H1 (cell line): ENCODE results near the gene WDR53. TPM values are rescaled to one million over a fixed set of nuclear protein-coding genes. Genes with fewer than 3 reads are reported as not detected.

Experiments used
- CTCF ChIA-PET: fragments of 300-600 bp; sonication (Branson Sonifier 250); formaldehyde crosslinking; loops from one replicate; lab custom pipeline; 2021; ENCODE audit not compliant: partially characterized antibody; lab: Charles Lee
- POLR2A ChIA-PET: fragments of 300-600 bp; sonication (Branson Sonifier 250); formaldehyde crosslinking; loops from one replicate; lab custom pipeline; 2021; ENCODE audit warnings: inconsistent platforms; ENCODE audit not compliant: partially characterized antibody; lab: Charles Lee
- DNase-seq, 2 experiments: peaks; one replicate each; pipeline versions ENCODE4 v3.0.0 to v3.0.0-alpha.2; 2010 to 2022; ENCODE audit warnings: low spot score in 2 of 2, low read depth in 1 of 2, mixed read lengths in 1 of 2
- FAIRE-seq: peaks from 2 replicates; lab custom pipeline; 2011; peaks lifted over from hg19 to GRCh38; lab: Jason Lieb, UNC
- H2AFZ ChIP-seq: 2 replicates; pipeline ENCODE4 v1.8.1; 2012; ENCODE audit warnings: low read length, inconsistent platforms
- H2AK5ac ChIP-seq: 2 replicates; pipeline ENCODE4 v1.6.1; 2013; ENCODE audit warnings: low read depth, low read length
- H2BK120ac ChIP-seq: replicated peaks from 2 replicates; pipeline ENCODE3; 2013; ENCODE audit warnings: low read depth, low read length, inconsistent platforms
- H2BK12ac ChIP-seq: 2 replicates; pipeline ENCODE4 v1.6.1; 2013; ENCODE audit warnings: low read depth, low read length
- H2BK15ac ChIP-seq: 2 replicates; pipeline ENCODE4 v1.6.1; 2013; ENCODE audit warnings: low read length
- H2BK20ac ChIP-seq: 2 replicates; pipeline ENCODE4 v1.6.1; 2013; ENCODE audit warnings: low read length
- H2BK5ac ChIP-seq: 2 replicates; pipeline ENCODE4 v1.6.1; 2013; ENCODE audit warnings: low read depth, low read length
- H3K14ac ChIP-seq: 2 replicates; pipeline ENCODE4 v1.6.1; 2013; ENCODE audit warnings: inconsistent platforms; ENCODE audit not compliant: insufficient read length
- H3K18ac ChIP-seq: 2 replicates; pipeline ENCODE4 v1.6.1; 2013; ENCODE audit warnings: low read length; ENCODE audit errors: extremely low read depth
- H3K23ac ChIP-seq: 2 replicates; pipeline ENCODE4 v1.6.1; 2013; ENCODE audit warnings: inconsistent platforms; ENCODE audit not compliant: insufficient read length
- H3K23me2 ChIP-seq: 2 replicates; pipeline ENCODE4 v1.6.1; 2013; ENCODE audit warnings: low read depth, low read length
- H3K27ac ChIP-seq: 2 replicates; pipeline ENCODE4 v1.6.1; 2011; ENCODE audit warnings: low read depth, low read length, inconsistent platforms
- H3K27me3 ChIP-seq, 4 experiments: replicated peaks in 1 of 4; 1 replicate in 1 of 4; 2 replicates in 3 of 4; pipeline versions ENCODE4 v1.6.1 to v1.8.1; 2011 to 2013; ENCODE audit warnings: low read length in 3 of 4, mild to moderate bottlenecking in 3 of 4, inconsistent platforms in 2 of 4, mixed read lengths in 2 of 4, moderate library complexity in 1 of 4; ENCODE audit not compliant: control insufficient read depth in 3 of 4, insufficient read depth in 3 of 4; ENCODE audit errors: extremely low read depth in 1 of 4
- H3K36me3 ChIP-seq, 4 experiments: 2 replicates each; pipeline versions ENCODE4 v1.6.1 to v1.8.1; 2011 to 2013; ENCODE audit warnings: mild to moderate bottlenecking in 4 of 4, low read length in 3 of 4, moderate library complexity in 2 of 4, control low read depth in 1 of 4, inconsistent platforms in 1 of 4; ENCODE audit not compliant: insufficient read depth in 4 of 4, control insufficient read depth in 2 of 4
- H3K4ac ChIP-seq: replicated peaks from 2 replicates; pipeline ENCODE3; 2013; ENCODE audit warnings: low read length, low read depth, mixed read lengths, inconsistent platforms; ENCODE audit not compliant: insufficient read length
- H3K4me1 ChIP-seq, 4 experiments: replicated peaks in 1 of 4; 1 replicate in 1 of 4; 2 replicates in 3 of 4; pipeline versions ENCODE4 v1.6.1 to v1.8.1; 2011 to 2013; ENCODE audit warnings: low read length in 3 of 4, inconsistent platforms in 2 of 4, mixed read lengths in 1 of 4; ENCODE audit not compliant: insufficient read depth in 4 of 4, control insufficient read depth in 3 of 4
- H3K4me2 ChIP-seq, 2 experiments: 2 replicates each; pipeline versions ENCODE4 v1.6.1 to v1.8.1; 2011 to 2013; ENCODE audit warnings: low read depth in 2 of 2, low read length in 2 of 2, control low read depth in 1 of 2, inconsistent platforms in 1 of 2, mild to moderate bottlenecking in 1 of 2; ENCODE audit not compliant: insufficient read depth in 1 of 2
- H3K4me3 ChIP-seq, 4 experiments: fragments of 200-600, 300-600 bp in 1 of 4; sonication (generic), shearing (Covaris generic), sonication (Bioruptor Twin) in 1 of 4; 2 replicates each; pipeline versions ENCODE4 v1.5.1 to v1.8.1; 2011 to 2016; ENCODE audit warnings: low read length in 4 of 4, low read depth in 3 of 4, control low read depth in 2 of 4, inconsistent platforms in 2 of 4, mild to moderate bottlenecking in 2 of 4, mixed read lengths in 1 of 4, moderate library complexity in 1 of 4; ENCODE audit not compliant: insufficient read depth in 2 of 4; ENCODE audit errors: extremely low read depth in 1 of 4
- H3K56ac ChIP-seq: replicated peaks from 2 replicates; pipeline ENCODE3; 2013; ENCODE audit warnings: low read depth, mild to moderate bottlenecking, mixed read lengths, low read length, inconsistent platforms; ENCODE audit not compliant: insufficient read length
- H3K79me1 ChIP-seq: 2 replicates; pipeline ENCODE4 v1.6.1; 2013; ENCODE audit warnings: low read depth, low read length, control low read depth
- H3K79me2 ChIP-seq, 2 experiments: 2 replicates each; pipeline versions ENCODE4 v1.6.1 to v1.8.1; 2012 to 2013; ENCODE audit warnings: low read length in 2 of 2, mild to moderate bottlenecking in 2 of 2, inconsistent platforms in 1 of 2; ENCODE audit not compliant: insufficient read depth in 2 of 2, control insufficient read depth in 1 of 2
- H3K9ac ChIP-seq, 4 experiments: replicated peaks in 1 of 4; 1 replicate in 1 of 4; 2 replicates in 3 of 4; pipeline versions ENCODE4 v1.6.1 to v1.8.1; 2011 to 2013; ENCODE audit warnings: low read depth in 3 of 4, low read length in 3 of 4, control low read depth in 2 of 4, mild to moderate bottlenecking in 2 of 4, moderate library complexity in 2 of 4, inconsistent platforms in 1 of 4; ENCODE audit errors: extremely low read depth in 1 of 4
- H3K9me3 ChIP-seq, 2 experiments: 2 replicates each; pipeline versions ENCODE4 v1.6.1 to v1.8.1; 2012 to 2013; ENCODE audit warnings: mild to moderate bottlenecking in 2 of 2, moderate library complexity in 2 of 2, control low read depth in 1 of 2, inconsistent platforms in 1 of 2, low read depth in 1 of 2, low read length in 1 of 2, mixed read lengths in 1 of 2; ENCODE audit not compliant: insufficient read depth in 2 of 2
- H4K20me1 ChIP-seq, 2 experiments: replicated peaks in 1 of 2; 2 replicates each; pipeline versions ENCODE3 to v1.8.1; 2011 to 2013; ENCODE audit warnings: inconsistent platforms in 2 of 2, low read length in 2 of 2, mild to moderate bottlenecking in 1 of 2; ENCODE audit not compliant: insufficient read depth in 2 of 2, control insufficient read depth in 1 of 2
- H4K5ac ChIP-seq: 2 replicates; pipeline ENCODE4 v1.6.1; 2013; ENCODE audit warnings: low read length, low read depth, mixed read lengths, inconsistent platforms; ENCODE audit not compliant: insufficient read length
- H4K8ac ChIP-seq: 2 replicates; pipeline ENCODE4 v1.8.0; 2013; ENCODE audit warnings: mild to moderate bottlenecking, moderate library complexity, low read length, inconsistent platforms; ENCODE audit not compliant: insufficient read depth; ENCODE audit errors: extremely low read depth
- H4K91ac ChIP-seq: replicated peaks from 2 replicates; pipeline ENCODE3; 2013; ENCODE audit warnings: low read length, mixed read lengths, inconsistent platforms; ENCODE audit not compliant: insufficient read length
- ASH2L ChIP-seq: fragments of 200-600, 300-600 bp; sonication (generic); IDR thresholded peaks from one replicate; pipeline ENCODE4 v1.7.1; 2017; ENCODE audit warnings: low read length
- ATF3 ChIP-seq: IDR thresholded peaks from 2 replicates; pipeline ENCODE4 v1.6.1; 2011; ENCODE audit warnings: low read depth, mild to moderate bottlenecking, low read length; ENCODE audit not compliant: insufficient read depth
- BACH1 ChIP-seq: IDR thresholded peaks from 2 replicates; pipeline ENCODE4 v1.6.1; 2012; ENCODE audit warnings: low read length, improper control_type of control experiment
- CREB1 ChIP-seq: IDR thresholded peaks from 2 replicates; pipeline ENCODE4 v1.6.1; 2012; ENCODE audit warnings: inconsistent platforms
- E2F6 ChIP-seq: IDR thresholded peaks from 2 replicates; pipeline ENCODE4 v1.6.1; 2012; ENCODE audit warnings: inconsistent platforms
- GTF2F1 ChIP-seq: IDR thresholded peaks from 2 replicates; pipeline ENCODE4 v1.6.1; 2012; ENCODE audit warnings: low read depth, low read length, improper control_type of control experiment, borderline replicate concordance
- NANOG ChIP-seq: IDR thresholded peaks from 2 replicates; pipeline ENCODE4 v1.6.1; 2011; ENCODE audit warnings: low read length, low read depth, mild to moderate bottlenecking, inconsistent platforms; ENCODE audit not compliant: insufficient read depth, poor library complexity, severe bottlenecking
- RNF2 ChIP-seq: fragments of 200-900, 300-1000 bp; sonication (generic); IDR thresholded peaks from 2 replicates; pipeline ENCODE4 v1.7.1; 2016; ENCODE audit warnings: borderline replicate concordance, low read depth, mild to moderate bottlenecking, antibody characterized with exemption, low read length; ENCODE audit not compliant: poor library complexity, severe bottlenecking; ENCODE audit errors: missing control alignments
- RXRA ChIP-seq: IDR thresholded peaks from 2 replicates; pipeline ENCODE4 v1.6.1; 2011; ENCODE audit warnings: low read depth, mild to moderate bottlenecking, low read length, moderate library complexity; ENCODE audit not compliant: insufficient read depth
- SAP30 ChIP-seq: fragments of 300-600 bp; sonication (generic); IDR thresholded peaks from 2 replicates; pipeline ENCODE4 v1.7.1; 2012; ENCODE audit warnings: low read length, moderate library complexity, mild to moderate bottlenecking, inconsistent platforms; ENCODE audit not compliant: insufficient read depth, insufficient replicate concordance
- SIX5 ChIP-seq: IDR thresholded peaks from 2 replicates; pipeline ENCODE4 v1.6.1; 2011; ENCODE audit warnings: mild to moderate bottlenecking, low read depth, low read length
- SUZ12 ChIP-seq: fragments of 200-600 bp; sonication (generic); IDR thresholded peaks from 2 replicates; pipeline ENCODE4 v1.6.1; 2012; ENCODE audit warnings: mild to moderate bottlenecking, inconsistent platforms, low read length, moderate library complexity, mixed read lengths
- WGBS, 2 experiments: shearing (Covaris generic) in 1 of 2; methylation state at CpG; one replicate each; pipeline versions ENCODE4 v1.1.6 to v1.1.7; 2013 to 2015; ENCODE audit warnings: low lambda C conversion rate in 2 of 2, mixed read lengths in 2 of 2, inconsistent platforms in 1 of 2, low coverage in 1 of 2, missing lambda C conversion rate in 1 of 2; ENCODE audit not compliant: insufficient replicate concordance in 2 of 2, insufficient coverage in 1 of 2, insufficient read length in 1 of 2; ENCODE audit errors: extremely low coverage in 1 of 2, missing lambda C conversion rate in 1 of 2; 5-methylcytosine and 5-hydroxymethylcytosine counted together
- polyA plus RNA-seq, 7 experiments: library from polyadenylated mRNA; depleted of rRNA in 3 of 7; stranded (reverse) in 5 of 7; unstranded in 2 of 7; fragments of >200 nt in 5 of 7; fragments of 200-250 nt in 2 of 7; gene quantifications; 1 replicate in 5 of 7; 2 replicates in 1 of 7; 4 replicates in 1 of 7; pipeline versions ENCODE4 v1.2.1 to v1.2.3, GENCODE V29; 2011 to 2013; ENCODE audit warnings: missing spikeins in 2 of 7, mixed read lengths in 2 of 7
- total RNA-seq: library from RNA; stranded (reverse); fragmentation: NEBNext Ultra II Directional; extraction: Animal tissue kit (Norgen Biotek cat#: 25700); gene quantifications from 2 replicates; pipeline ENCODE4 v1.2.1, GENCODE V29; 2021

WDR53 gene
- total and polyA plus RNA-seq, 2 of the 8 experiments (the other 6 are each of a cell fraction or from before 2014, with no cell fraction given) = 7.4 to 18.8 TPM

DNA sequence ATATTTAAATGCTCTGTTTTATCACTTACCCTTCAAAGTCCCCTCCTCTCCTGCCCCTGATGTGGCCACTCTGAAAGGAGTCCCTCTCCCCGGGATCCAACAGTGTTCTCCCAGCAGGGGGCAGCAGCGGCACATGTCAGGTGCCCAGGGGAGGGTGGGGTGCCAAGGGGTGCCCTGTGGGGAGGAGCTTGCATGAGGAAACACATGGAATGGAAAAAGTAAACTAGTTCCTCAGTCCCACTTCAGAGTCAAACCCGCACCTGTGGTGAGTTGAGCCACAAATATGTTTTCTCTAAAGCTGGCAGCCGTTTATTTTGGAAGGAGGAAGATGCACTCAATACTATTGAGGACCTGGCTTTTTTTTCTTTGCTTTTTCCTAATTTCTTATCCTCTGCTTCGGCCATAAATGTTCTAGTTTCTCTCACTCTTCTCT is 41.0 kb upstream of the WDR53 start:
- H2AFZ ChIP-seq = no peak overlapping the region
- no peak overlapping the region for H3K4ac ChIP-seq
- no peak overlapping the region for H4K5ac ChIP-seq
- H3K56ac ChIP-seq = no peak overlapping the region
- H3K79me1 ChIP-seq = no peaks in the 10 kb centered on the region
- H3K36me3 ChIP-seq = no peaks in the 10 kb centered on the region
- 35% methylated on average over 5 of the region's 5 CpGs; no CpG with 5 or more reads in 1 of the 2 experiments for WGBS, 2 experiments
- H3K23ac ChIP-seq = no peak overlapping the region
- ChIA-PET CTCF (interaction anchor here (0.6 to 11.1 kb wide), 32 partner anchors 11 to 337 kb away, joined by 3 to 143 read pairs (median 4); partner anchors contain the start of gene RNF168), POLR2A (interaction anchor here (1.0 to 1.6 kb wide), 3 partner anchors 20 to 131 kb away, joined by 3 to 7 read pairs (median 4); partner anchors contain the start of gene PAK2)
- H2BK15ac ChIP-seq = no peak overlapping the region
- H2BK120ac ChIP-seq = no peak overlapping the region
- no peak overlapping the region for H3K18ac ChIP-seq
- H3K27ac ChIP-seq = no peak overlapping the region
- no peak overlapping the region for H4K91ac ChIP-seq
- no peak overlapping the region for H2BK20ac ChIP-seq
- no peaks in the 10 kb centered on the region for H3K23me2 ChIP-seq
- H3K4me2 ChIP-seq = no peak overlapping the region
- H2BK5ac ChIP-seq = no peak overlapping the region
- no peaks in the 10 kb centered on the region for H4K20me1 ChIP-seq
- no peak overlapping the region for H4K8ac ChIP-seq
- peak; percentile 73 to 97 for DNase-seq
- H3K14ac ChIP-seq = no peak overlapping the region
- no peak overlapping the region for H2AK5ac ChIP-seq
- H3K9me3 ChIP-seq = no peaks in the 10 kb centered on the region
- H3K79me2 ChIP-seq = no peaks in the 10 kb centered on the region
- H3K27me3 ChIP-seq = no peaks in the 10 kb centered on the region
- no peak overlapping the region for H2BK12ac ChIP-seq
- no peak overlapping the region for H3K4me3 ChIP-seq
- H3K9ac ChIP-seq = no peak overlapping the region
- peak; percentile 65 for FAIRE-seq
- peaks cover 0 to 3% (median 0%) of the 10 kb centered on the region in 4 experiments; a peak in 2 of 7 replicates for H3K4me1 ChIP-seq
- TF ChIP-seq E2F6 (no peak), SIX5 (no peak), BACH1 (no peak), GTF2F1 (0 out of 2 replicates have a peak, but pooled peaks have one; percentile 71), RNF2 (no peak), NANOG (no peak), ATF3 (no peak), RXRA (no peak; the same call in 1 of the 2 replicates), SUZ12 (no peak), SAP30 (no peak), CREB1 (0 out of 2 replicates have a peak, but pooled peaks have one; percentile 12), ASH2L (no peak)
